Prostate gland (tissue), 2 donors: Measurements from ENCODE around the gene OR5D16.

Experiments used
- CTCF ChIP-seq, 4 experiments: fragments of 200-600 bp in 2 of 4; fragments of 450-650 bp in 2 of 4; sonication (generic) in 2 of 4; IDR thresholded peaks; 1 replicate in 3 of 4; 2 replicates in 1 of 4; pipeline ENCODE4 v1.5.1; 2016 to 2019; ENCODE audit warnings: antibody characterized with exemption in 4 of 4, mild to moderate bottlenecking in 2 of 4, moderate library complexity in 2 of 4
- POLR2A ChIP-seq: fragments of 450-650 bp; IDR thresholded peaks from one replicate; pipeline ENCODE4 v1.6.1; 2016; ENCODE audit warnings: antibody characterized with exemption, mild to moderate bottlenecking
- POLR2AphosphoS5 ChIP-seq: sonication (generic); formaldehyde crosslinking; IDR thresholded peaks from one replicate; pipeline ENCODE4 v1.6.1; 2017; ENCODE audit warnings: antibody characterized with exemption

GRCh38 chr11:55819330-55819729 is 19.2 kb upstream of the OR5D16 start, which contains the start of gene OR5D18:
- no peak for TF ChIP-seq CTCF (IDR thresholded peaks at IDR 0.05)
- TF ChIP-seq POLR2AphosphoS5, result no peak
- TF ChIP-seq POLR2A, result no peak
